Cardiac muscle cell (in vitro differentiated cells and primary cell): ENCODE data around the gene ATP6V0D1. TPM values are rescaled to one million over a fixed set of nuclear protein-coding genes. Genes with fewer than 3 reads are reported as not detected.

Experiments used
- DNase-seq, 2 donors: peaks; one replicate each; pipeline versions ENCODE4 v3.0.0 to v3.0.0-alpha.2; 2010 to 2017; ENCODE audit warnings: low read depth in 1 of 2, low spot score in 1 of 2
- H3K27ac ChIP-seq: fragments of 200-600 bp; sonication (generic); 2 replicates; pipeline ENCODE4 v1.5.1; 2016
- H3K27me3 ChIP-seq: fragments of 200-600 bp; sonication (generic); 2 replicates; pipeline ENCODE4 v1.6.0; 2016; ENCODE audit warnings: control low read depth
- H3K36me3 ChIP-seq: fragments of 200-600 bp; sonication (generic); 2 replicates; pipeline ENCODE4 v1.5.1; 2016; ENCODE audit warnings: control low read depth
- H3K4me1 ChIP-seq: fragments of 200-600 bp; sonication (generic); 2 replicates; pipeline ENCODE4 v1.8.1; 2017; ENCODE audit warnings: low read depth, mild to moderate bottlenecking, mixed run types
- H3K4me3 ChIP-seq: fragments of 200-600 bp; sonication (generic); 2 replicates; pipeline ENCODE4 v1.5.1; 2016; ENCODE audit warnings: mild to moderate bottlenecking
- H3K9me3 ChIP-seq: fragments of 200-600 bp; sonication (generic); 2 replicates; pipeline ENCODE4 v1.5.1; 2017; ENCODE audit warnings: low read depth, mild to moderate bottlenecking, control low read depth
- CTCF ChIP-seq: IDR thresholded peaks from 2 replicates; pipeline ENCODE4 v1.5.1; 2012; ENCODE audit warnings: low read depth, mild to moderate bottlenecking, low read length
- polyA plus RNA-seq: library from polyadenylated mRNA; unstranded; fragments of >200 nt; fragmentation: Nextera tagmentation; extraction: Ambion mirVana; gene quantifications from 2 replicates; pipeline ENCODE4 v1.2.1, GENCODE V29; 2016
- total RNA-seq: library from RNA; depleted of rRNA; stranded (reverse); fragments of >200 nt; gene quantifications from 2 replicates; pipeline ENCODE4 v1.2.3, GENCODE V29; 2016

The ATP6V0D1 gene
- total and polyA plus RNA-seq, 2 experiments from 2014 or later: 74.5 to 203 TPM

- DNase-seq: no peak
- no peaks in the 10 kb centered on the region for H3K9me3 ChIP-seq
Measured at GRCh38 chr16:67445126-67445426, 35.9 kb downstream of the ATP6V0D1 start.

GRCh38 chr16:67444259-67445125, 36.5 kb downstream of the ATP6V0D1 start:
- H3K27me3 ChIP-seq: no peaks in the 10 kb centered on the region
- H3K27ac ChIP-seq: no peak overlapping the region
- no peak for DNase-seq
- peaks cover 10% of the 10 kb centered on the region for H3K4me1 ChIP-seq
- TF ChIP-seq CTCF: no peak
- no peaks in the 10 kb centered on the region for H3K9me3 ChIP-seq
- H3K36me3 ChIP-seq: no peaks in the 10 kb centered on the region
- no peak overlapping the region for H3K4me3 ChIP-seq

More at GRCh38 chr16:67445126-67445426, 35.9 kb downstream of the ATP6V0D1 start:
- Histone ChIP-seq H3K4me1 (peaks cover 16% of the 10 kb centered on the region), H3K36me3 (no peaks in the 10 kb centered on the region), H3K27me3 (no peaks in the 10 kb centered on the region), H3K4me3 (no peak overlapping the region), H3K27ac (no peak overlapping the region)
- no peak for TF ChIP-seq CTCF

GRCh38 chr16:67443265-67443664, 37.7 kb downstream of the ATP6V0D1 start:
- peaks cover 3% of the 10 kb centered on the region for H3K36me3 ChIP-seq
- no peaks in the 10 kb centered on the region for H3K4me1 ChIP-seq
- no peak for TF ChIP-seq CTCF
- H3K9me3 ChIP-seq: no peaks in the 10 kb centered on the region
- no peak overlapping the region for H3K4me3 ChIP-seq
- H3K27ac ChIP-seq: no peak overlapping the region
- H3K27me3 ChIP-seq: no peaks in the 10 kb centered on the region
- no peak for DNase-seq

GRCh38 chr16:67442581-67443255, 38.2 kb downstream of the ATP6V0D1 start:
- no peak overlapping the region for H3K27ac ChIP-seq
- H3K27me3 ChIP-seq: no peaks in the 10 kb centered on the region
- H3K4me1 ChIP-seq: no peaks in the 10 kb centered on the region
- H3K9me3 ChIP-seq: no peaks in the 10 kb centered on the region
- TF ChIP-seq CTCF: no peak
- DNase-seq: no peak
- H3K36me3 ChIP-seq: peaks cover 3% of the 10 kb centered on the region
- no peak overlapping the region for H3K4me3 ChIP-seq

- Histone ChIP-seq H3K9me3 (no peaks in the 10 kb centered on the region), H3K27me3 (no peaks in the 10 kb centered on the region), H3K27ac (no peak overlapping the region), H3K36me3 (peaks cover 3% of the 10 kb centered on the region), H3K4me1 (no peaks in the 10 kb centered on the region), H3K4me3 (no peak overlapping the region)
- no peak for TF ChIP-seq CTCF
- DNase-seq: no peak
Measured at GRCh38 chr16:67441907-67442306, 39.0 kb downstream of the ATP6V0D1 start.
